Duodenal mucosa (tissue), 2 donors: ENCODE measurements around the gene CAMK2G.
A peak's percentile ranks its signal among the peaks of the same experiment; 100 is the strongest.

Experiments used
- H3K27ac ChIP-seq: one replicate; pipeline ENCODE4 v1.7.0; 2013; ENCODE audit warnings: low read depth, low read length
- H3K27me3 ChIP-seq, 2 donors: one replicate each; pipeline ENCODE4 v1.7.0; 2013; ENCODE audit warnings: low read length in 2 of 2, control low read depth in 1 of 2; ENCODE audit not compliant: insufficient read depth in 2 of 2, control insufficient read depth in 1 of 2
- H3K36me3 ChIP-seq, 2 donors: one replicate each; pipeline ENCODE4 v1.7.0; 2013; ENCODE audit warnings: low read length in 2 of 2, control low read depth in 1 of 2; ENCODE audit not compliant: insufficient read depth in 2 of 2, control insufficient read depth in 1 of 2
- H3K4me1 ChIP-seq, 2 donors: one replicate each; pipeline ENCODE4 v1.7.0; 2013; ENCODE audit warnings: low read length in 2 of 2, control low read depth in 1 of 2; ENCODE audit not compliant: insufficient read depth in 2 of 2, control insufficient read depth in 1 of 2
- H3K4me3 ChIP-seq, 2 donors: one replicate each; pipeline ENCODE4 v1.7.0; 2013; ENCODE audit warnings: low read length in 2 of 2, low read depth in 1 of 2
- H3K9ac ChIP-seq, 2 donors: one replicate each; pipeline ENCODE4 v1.7.0; 2013; ENCODE audit warnings: low read length in 2 of 2, low read depth in 1 of 2
- H3K9me3 ChIP-seq, 2 donors: one replicate each; pipeline ENCODE4 v1.7.0; 2013; ENCODE audit warnings: low read length in 2 of 2, control low read depth in 1 of 2; ENCODE audit not compliant: control insufficient read depth in 1 of 2

CAMK2G gene

GRCh38 chr10:73786512-73786885, 87.9 kb downstream of the CAMK2G start:
- H3K9ac ChIP-seq = peak overlapping the region; percentile 76 to 82
- H3K4me3 ChIP-seq = peak overlapping the region; percentile 82 to 92
- peaks cover 22 to 29% of the 10 kb centered on the region in 2 donors for H3K36me3 ChIP-seq
- no peaks in the 10 kb centered on the region for H3K9me3 ChIP-seq
- no peak overlapping the region for H3K27ac ChIP-seq
- peaks cover 26 to 29% of the 10 kb centered on the region in 2 donors for H3K4me1 ChIP-seq
- no peaks in the 10 kb centered on the region for H3K27me3 ChIP-seq

GRCh38 chr10:73785721-73786511, 88.4 kb downstream of the CAMK2G start:
- Histone ChIP-seq H3K36me3 (peaks cover 16 to 23% of the 10 kb centered on the region in 2 donors), H3K27me3 (no peaks in the 10 kb centered on the region), H3K9ac (peak overlapping the region; percentile 76 to 82), H3K27ac (peak overlapping the region; percentile 87), H3K4me1 (peaks cover 30 to 33% of the 10 kb centered on the region in 2 donors), H3K9me3 (no peaks in the 10 kb centered on the region), H3K4me3 (peak overlapping the region; percentile 82 to 92)

GRCh38 chr10:73785211-73785720, 89.1 kb downstream of the CAMK2G start, which contains the start of gene ZSWIM8:
ZSWIM8 (plus strand) TSS chr10:73785606; CDS start chr10:73785879, 273 bp downstream.
- Histone ChIP-seq H3K4me3 (peak within 1 kb of the TSS; percentile 82 to 92), H3K9me3 (no peaks in the 10 kb centered on the region), H3K36me3 (peaks cover 14 to 17% of the 10 kb centered on the region in 2 donors), H3K27ac (peak within 1 kb of the TSS; percentile 87), H3K9ac (peak within 1 kb of the TSS; percentile 76 to 82), H3K27me3 (no peaks in the 10 kb centered on the region), H3K4me1 (peaks cover 36 to 38% of the 10 kb centered on the region in 2 donors)

- peak overlapping the region; percentile 93 to 96 for H3K4me3 ChIP-seq
- H3K9me3 ChIP-seq = no peaks in the 10 kb centered on the region
- H3K36me3 ChIP-seq = peaks cover 0 to 11% of the 10 kb centered on the region in 2 donors
- no peak overlapping the region for H3K27ac ChIP-seq
- peak overlapping the region; percentile 87 to 95 for H3K9ac ChIP-seq
- peaks cover 40% of the 10 kb centered on the region in 2 donors for H3K4me1 ChIP-seq
- H3K27me3 ChIP-seq = no peaks in the 10 kb centered on the region
Observed at GRCh38 chr10:73782749-73783085, 91.6 kb downstream of the CAMK2G start.

GRCh38 chr10:73781879-73782748, 92.2 kb downstream of the CAMK2G start, which contains the start of gene CHCHD1:
CHCHD1 (plus strand) TSS chr10:73782048; CDS start chr10:73782076, 28 bp downstream.
- no peaks in the 10 kb centered on the region for H3K9me3 ChIP-seq
- peak within 1 kb of the TSS; percentile 93 to 96 for H3K4me3 ChIP-seq
- no peaks in the 10 kb centered on the region for H3K27me3 ChIP-seq
- H3K9ac ChIP-seq = peak within 1 kb of the TSS; percentile 87 to 95
- H3K36me3 ChIP-seq = peaks cover 0 to 11% of the 10 kb centered on the region in 2 donors
- peaks cover 36 to 37% of the 10 kb centered on the region in 2 donors for H3K4me1 ChIP-seq
- H3K27ac ChIP-seq = peak within 1 kb of the TSS; percentile 84

GRCh38 chr10:73781548-73781878, 92.8 kb downstream of the CAMK2G start:
- peak overlapping the region; percentile 84 for H3K27ac ChIP-seq
- H3K9me3 ChIP-seq = no peaks in the 10 kb centered on the region
- peaks cover 0 to 13% of the 10 kb centered on the region in 2 donors for H3K36me3 ChIP-seq
- H3K4me3 ChIP-seq = peak overlapping the region; percentile 93 to 96
- no peaks in the 10 kb centered on the region for H3K27me3 ChIP-seq
- H3K4me1 ChIP-seq = peaks cover 30 to 33% of the 10 kb centered on the region in 2 donors
- H3K9ac ChIP-seq = peak overlapping the region; percentile 87 to 95

- no peak overlapping the region for H3K27ac ChIP-seq
- no peaks in the 10 kb centered on the region for H3K9me3 ChIP-seq
- H3K4me3 ChIP-seq = peak overlapping the region; percentile 93 to 96
- no peaks in the 10 kb centered on the region for H3K27me3 ChIP-seq
- peaks cover 26 to 32% of the 10 kb centered on the region in 2 donors for H3K4me1 ChIP-seq
- H3K36me3 ChIP-seq = peaks cover 0 to 13% of the 10 kb centered on the region in 2 donors
- H3K9ac ChIP-seq = peak overlapping the region; percentile 87 to 95
Observed at GRCh38 chr10:73780966-73781365, 93.4 kb downstream of the CAMK2G start.

GRCh38 chr10:73780301-73780700, 94.1 kb downstream of the CAMK2G start:
- Histone ChIP-seq H3K4me1 (peaks cover 28 to 38% of the 10 kb centered on the region in 2 donors), H3K4me3 (no peak overlapping the region), H3K36me3 (peaks cover 6 to 13% of the 10 kb centered on the region in 2 donors), H3K9ac (no peak overlapping the region), H3K27me3 (no peaks in the 10 kb centered on the region), H3K9me3 (no peaks in the 10 kb centered on the region), H3K27ac (no peak overlapping the region)

- Histone ChIP-seq H3K36me3 (peaks cover 9 to 13% of the 10 kb centered on the region in 2 donors), H3K9me3 (no peaks in the 10 kb centered on the region), H3K9ac (no peak overlapping the region), H3K4me3 (no peak overlapping the region), H3K27ac (no peak overlapping the region), H3K4me1 (peaks cover 30 to 40% of the 10 kb centered on the region in 2 donors), H3K27me3 (no peaks in the 10 kb centered on the region)
Observed at GRCh38 chr10:73779539-73780197, 94.7 kb downstream of the CAMK2G start.
